Measurements from ENCODE around the gene THEMIS2. TPM values are rescaled to one million over a fixed set of nuclear protein-coding genes. Genes with fewer than 3 reads are reported as not detected.

The THEMIS2 gene
- total RNA-seq, 1 experiment from 2014 or later, result 17.2 TPM

DNA sequence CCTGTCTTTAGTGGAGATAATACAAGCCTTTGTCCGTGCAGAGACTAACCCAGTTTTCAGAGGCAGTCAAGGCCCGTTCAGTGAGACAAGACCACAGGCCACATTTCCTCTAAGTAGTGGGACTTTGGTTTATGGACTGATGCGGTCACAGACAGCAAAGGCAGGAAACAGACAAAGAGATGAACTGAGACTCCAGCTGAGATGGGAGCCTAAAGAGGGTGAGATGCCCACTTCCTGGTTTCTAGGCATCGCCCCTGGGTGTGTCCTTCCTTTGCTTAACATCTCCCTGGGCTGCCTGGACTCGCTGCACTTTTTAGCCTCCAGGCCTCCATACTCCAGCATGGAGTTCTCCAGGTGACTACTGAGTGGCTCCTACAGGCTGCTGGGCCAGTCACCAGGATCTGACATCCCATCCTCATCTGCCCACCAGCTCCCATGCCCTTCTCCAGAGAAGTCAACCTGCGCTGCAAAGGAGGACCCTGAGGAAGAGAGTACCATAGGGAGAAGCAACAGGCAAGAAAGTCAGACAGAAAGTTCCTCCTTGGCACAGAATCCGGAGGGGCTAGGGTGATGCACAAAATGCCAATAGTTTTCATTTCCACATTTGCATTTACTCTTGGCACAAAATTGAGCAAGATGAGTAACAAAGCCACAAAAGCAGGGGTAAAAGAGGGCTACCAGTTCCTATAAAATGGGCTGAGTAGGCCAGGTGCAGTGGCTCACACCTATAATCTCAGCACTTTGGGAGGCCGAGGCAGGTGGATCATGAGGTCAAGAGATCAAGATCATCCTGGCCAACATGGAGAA is 15.1 kb downstream of the THEMIS2 start:
- Histone ChIP-seq H2BK120ac (ENCODE audit: low read depth, low read length, poor library complexity, severe bottlenecking) (no peak overlapping the region), H3K4me1 (ENCODE audit: insufficient read depth, low read length) (no peaks in the 10 kb centered on the region), H3K23me2 (ENCODE audit: insufficient read length, low read depth, low read length, poor library complexity, severe bottlenecking) (no peaks in the 10 kb centered on the region), H4K8ac (replicated peaks; ENCODE audit: insufficient read length, low read depth, low read length) (no peak overlapping the region), H2BK15ac (ENCODE audit: low read depth, low read length) (no peak overlapping the region), H3K23ac (ENCODE audit: insufficient read length, low read depth, low read length) (no peak overlapping the region), H3K4ac (ENCODE audit: low read depth, low read length) (no peak overlapping the region), H3K27me3 (ENCODE audit: insufficient read depth, low read length) (no peaks in the 10 kb centered on the region), H2BK20ac (ENCODE audit: low read depth, low read length, poor library complexity, severe bottlenecking) (no peak overlapping the region), H4K20me1 (ENCODE audit: control insufficient read depth, insufficient read depth, insufficient read length) (no peaks in the 10 kb centered on the region), H3K79me1 (ENCODE audit: insufficient read depth, low read depth, low read length, poor library complexity, severe bottlenecking) (no peaks in the 10 kb centered on the region), H3K56ac (ENCODE audit: insufficient read length, low read depth, low read length) (no peak overlapping the region), H3K27ac (ENCODE audit: insufficient read length, low read depth, low read length) (no peak overlapping the region), H2BK5ac (ENCODE audit: insufficient read length, low read length) (no peak overlapping the region), H3K9me3 (ENCODE audit: control insufficient read depth, low read depth, low read length) (no peaks in the 10 kb centered on the region), H3K4me2 (ENCODE audit: insufficient read depth, insufficient read length, low read length) (no peak overlapping the region), H2AK5ac (ENCODE audit: insufficient read length, low read length) (no peak overlapping the region), H3K18ac (ENCODE audit: insufficient read length, low read depth, low read length) (no peak overlapping the region), H2AFZ (ENCODE audit: low read length) (no peak overlapping the region), H2BK12ac (ENCODE audit: insufficient read length, low read depth, low read length) (no peak overlapping the region), H3K14ac (ENCODE audit: insufficient read depth, low read length) (no peak overlapping the region), H4K91ac (ENCODE audit: insufficient read length, low read depth, low read length) (no peak overlapping the region), H3K79me2 (ENCODE audit: insufficient read depth, low read length) (no peaks in the 10 kb centered on the region), H3T11ph (ENCODE audit: low read length) (no peak overlapping the region), H3K9ac (ENCODE audit: extremely low read depth, insufficient read length, low read length) (no peak overlapping the region), H4K5ac (ENCODE audit: insufficient read length, low read depth, low read length) (no peak overlapping the region)
- Mint-ChIP-seq H3K9me3 (no peaks in the 10 kb centered on the region), H3K27ac (peak overlapping the region; percentile 29 to 71 (median 67); a peak in 4 of 7 replicates), H3K4me1 (no peaks in the 10 kb centered on the region), H3K27me3 (ENCODE audit: low read depth) (no peaks in the 10 kb centered on the region; the same call in 1 of the 2 replicates), H3K4me3 (no peak overlapping the region), H3K36me3 (ENCODE audit: insufficient read depth in 1 of 3, low read depth in 3 of 3) (peaks cover 11 to 80% (median 56%) of the 10 kb centered on the region in 3 experiments; a peak in 6 of 7 replicates)
- DNase-seq, result no peak
- TF ChIP-seq, protein P1, sequence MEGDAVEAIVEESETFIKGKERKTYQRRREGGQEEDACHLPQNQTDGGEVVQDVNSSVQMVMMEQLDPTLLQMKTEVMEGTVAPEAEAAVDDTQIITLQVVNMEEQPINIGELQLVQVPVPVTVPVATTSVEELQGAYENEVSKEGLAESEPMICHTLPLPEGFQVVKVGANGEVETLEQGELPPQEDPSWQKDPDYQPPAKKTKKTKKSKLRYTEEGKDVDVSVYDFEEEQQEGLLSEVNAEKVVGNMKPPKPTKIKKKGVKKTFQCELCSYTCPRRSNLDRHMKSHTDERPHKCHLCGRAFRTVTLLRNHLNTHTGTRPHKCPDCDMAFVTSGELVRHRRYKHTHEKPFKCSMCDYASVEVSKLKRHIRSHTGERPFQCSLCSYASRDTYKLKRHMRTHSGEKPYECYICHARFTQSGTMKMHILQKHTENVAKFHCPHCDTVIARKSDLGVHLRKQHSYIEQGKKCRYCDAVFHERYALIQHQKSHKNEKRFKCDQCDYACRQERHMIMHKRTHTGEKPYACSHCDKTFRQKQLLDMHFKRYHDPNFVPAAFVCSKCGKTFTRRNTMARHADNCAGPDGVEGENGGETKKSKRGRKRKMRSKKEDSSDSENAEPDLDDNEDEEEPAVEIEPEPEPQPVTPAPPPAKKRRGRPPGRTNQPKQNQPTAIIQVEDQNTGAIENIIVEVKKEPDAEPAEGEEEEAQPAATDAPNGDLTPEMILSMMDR (conservative IDR thresholded peaks at IDR 0.05), result no peak
- no CpG with 5 or more reads among the region's 8 CpGs for WGBS (ENCODE audit: extremely low coverage, insufficient read length, low lambda C conversion rate)

Measured in H9 (cell line).